PC-9 (cell line): ENCODE data around the gene SLC41A3.

ENCODE experiments used
- EZH2 ChIP-seq: fragments of 200-600 bp; sonication (generic); IDR thresholded peaks from 2 replicates; pipeline ENCODE4 v1.8.0; 2017; ENCODE audit warnings: antibody characterized with exemption, low read depth
- TF ChIP-seq, protein P1 (sequence below): fragments of 200-600 bp; sonication (generic); conservative IDR thresholded peaks from 2 replicates; pipeline ENCODE4 v1.6.1; 2017; ENCODE audit warnings: mixed run types, antibody characterized with exemption, mild to moderate bottlenecking, moderate library complexity

DNA sequence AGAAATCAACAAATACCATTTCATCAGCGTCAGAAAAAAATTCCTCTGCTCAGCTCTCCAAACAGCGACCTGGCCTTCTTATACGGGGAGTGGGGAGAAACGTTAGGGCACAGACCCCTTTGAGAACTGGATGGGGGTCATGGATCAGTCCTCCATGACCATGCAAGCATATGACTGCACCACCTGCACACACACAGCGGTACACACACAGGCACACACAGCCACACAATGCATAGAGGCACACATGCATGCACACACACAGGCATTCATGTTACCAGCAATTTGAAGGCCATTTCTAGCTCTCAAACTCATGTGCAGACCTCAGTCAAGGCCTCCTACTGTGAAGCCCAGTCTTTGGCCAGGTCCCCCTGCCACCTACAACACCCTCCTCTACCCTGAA lies 50.2 kb downstream of the SLC41A3 start:
- TF ChIP-seq, protein P1, sequence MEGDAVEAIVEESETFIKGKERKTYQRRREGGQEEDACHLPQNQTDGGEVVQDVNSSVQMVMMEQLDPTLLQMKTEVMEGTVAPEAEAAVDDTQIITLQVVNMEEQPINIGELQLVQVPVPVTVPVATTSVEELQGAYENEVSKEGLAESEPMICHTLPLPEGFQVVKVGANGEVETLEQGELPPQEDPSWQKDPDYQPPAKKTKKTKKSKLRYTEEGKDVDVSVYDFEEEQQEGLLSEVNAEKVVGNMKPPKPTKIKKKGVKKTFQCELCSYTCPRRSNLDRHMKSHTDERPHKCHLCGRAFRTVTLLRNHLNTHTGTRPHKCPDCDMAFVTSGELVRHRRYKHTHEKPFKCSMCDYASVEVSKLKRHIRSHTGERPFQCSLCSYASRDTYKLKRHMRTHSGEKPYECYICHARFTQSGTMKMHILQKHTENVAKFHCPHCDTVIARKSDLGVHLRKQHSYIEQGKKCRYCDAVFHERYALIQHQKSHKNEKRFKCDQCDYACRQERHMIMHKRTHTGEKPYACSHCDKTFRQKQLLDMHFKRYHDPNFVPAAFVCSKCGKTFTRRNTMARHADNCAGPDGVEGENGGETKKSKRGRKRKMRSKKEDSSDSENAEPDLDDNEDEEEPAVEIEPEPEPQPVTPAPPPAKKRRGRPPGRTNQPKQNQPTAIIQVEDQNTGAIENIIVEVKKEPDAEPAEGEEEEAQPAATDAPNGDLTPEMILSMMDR, result no peak
- TF ChIP-seq EZH2, result no peak
